T-helper 2 cell treated with Interferon-gamma antibody and Interleukin-4, amounts not matched to agents 5 μg/mL and 100 μg/mL, for 36 hours (primary cell): ENCODE results near the gene TM9SF3.

Source experiments
- DNase-seq: peaks from one replicate; pipeline ENCODE4 v3.0.0; 2021; ENCODE audit warnings: low spot score
- H3K27ac Mint-ChIP-seq: one replicate; pipeline ENCODE4 v1.8.0; 2021; ENCODE audit warnings: mild to moderate bottlenecking, mixed read lengths
- H3K27me3 Mint-ChIP-seq: one replicate; pipeline ENCODE4 v1.8.0; 2021; ENCODE audit warnings: low read depth, mixed read lengths
- H3K36me3 Mint-ChIP-seq: one replicate; pipeline ENCODE4 v1.8.0; 2021; ENCODE audit warnings: low read depth, mixed read lengths
- H3K4me1 Mint-ChIP-seq: one replicate; pipeline ENCODE4 v1.8.0; 2021; ENCODE audit warnings: low read depth, mixed read lengths
- H3K4me3 Mint-ChIP-seq: one replicate; pipeline ENCODE4 v1.8.0; 2022; ENCODE audit warnings: mild to moderate bottlenecking, moderate library complexity, mixed read lengths
- H3K9me3 Mint-ChIP-seq: one replicate; pipeline ENCODE4 v1.8.0; 2021; ENCODE audit warnings: mixed read lengths

Gene TM9SF3

GRCh38 chr10:96502561-96503282 lies 84.1 kb downstream of the TM9SF3 start:
- no peaks in the 10 kb centered on the region for H3K36me3 Mint-ChIP-seq
- peak overlapping the region; percentile 4 for H3K27ac Mint-ChIP-seq
- H3K4me1 Mint-ChIP-seq, result no peaks in the 10 kb centered on the region
- H3K9me3 Mint-ChIP-seq, result no peaks in the 10 kb centered on the region
- peaks cover 15% of the 10 kb centered on the region for H3K27me3 Mint-ChIP-seq
- no peak overlapping the region for H3K4me3 Mint-ChIP-seq
- no peak for DNase-seq

- Mint-ChIP-seq H3K27me3 (peaks cover 16% of the 10 kb centered on the region), H3K36me3 (no peaks in the 10 kb centered on the region), H3K9me3 (no peaks in the 10 kb centered on the region), H3K4me3 (no peak overlapping the region), H3K27ac (no peak overlapping the region), H3K4me1 (no peaks in the 10 kb centered on the region)
- no peak for DNase-seq
These were observed 84.8 kb downstream of the TM9SF3 start for GRCh38 chr10:96501985-96502384.

- no peaks in the 10 kb centered on the region for H3K36me3 Mint-ChIP-seq
- no peaks in the 10 kb centered on the region for H3K9me3 Mint-ChIP-seq
- no peaks in the 10 kb centered on the region for H3K4me1 Mint-ChIP-seq
- H3K4me3 Mint-ChIP-seq, result no peak overlapping the region
- peaks cover 15% of the 10 kb centered on the region for H3K27me3 Mint-ChIP-seq
- no peak overlapping the region for H3K27ac Mint-ChIP-seq
- no peak for DNase-seq
These were observed 86.3 kb downstream of the TM9SF3 start for GRCh38 chr10:96500519-96500918.

- peaks cover 17% of the 10 kb centered on the region for H3K27me3 Mint-ChIP-seq
- H3K36me3 Mint-ChIP-seq, result no peaks in the 10 kb centered on the region
- no peaks in the 10 kb centered on the region for H3K4me1 Mint-ChIP-seq
- H3K4me3 Mint-ChIP-seq, result no peak overlapping the region
- DNase-seq, result no peak
- H3K9me3 Mint-ChIP-seq, result no peaks in the 10 kb centered on the region
- no peak overlapping the region for H3K27ac Mint-ChIP-seq
These were observed 86.8 kb downstream of the TM9SF3 start for GRCh38 chr10:96500050-96500449.

- Mint-ChIP-seq H3K36me3 (no peaks in the 10 kb centered on the region), H3K27me3 (peaks cover 16% of the 10 kb centered on the region), H3K4me3 (no peak overlapping the region), H3K9me3 (no peaks in the 10 kb centered on the region), H3K27ac (no peak overlapping the region), H3K4me1 (no peaks in the 10 kb centered on the region)
- DNase-seq, result no peak
These were observed 89.4 kb downstream of the TM9SF3 start for GRCh38 chr10:96497391-96497790.

- Mint-ChIP-seq H3K27me3 (peaks cover 13% of the 10 kb centered on the region), H3K4me1 (no peaks in the 10 kb centered on the region), H3K9me3 (no peaks in the 10 kb centered on the region), H3K36me3 (no peaks in the 10 kb centered on the region), H3K27ac (no peak overlapping the region), H3K4me3 (no peak overlapping the region)
- DNase-seq, result no peak
These were observed 90.4 kb downstream of the TM9SF3 start for GRCh38 chr10:96496281-96496925.

DNA sequence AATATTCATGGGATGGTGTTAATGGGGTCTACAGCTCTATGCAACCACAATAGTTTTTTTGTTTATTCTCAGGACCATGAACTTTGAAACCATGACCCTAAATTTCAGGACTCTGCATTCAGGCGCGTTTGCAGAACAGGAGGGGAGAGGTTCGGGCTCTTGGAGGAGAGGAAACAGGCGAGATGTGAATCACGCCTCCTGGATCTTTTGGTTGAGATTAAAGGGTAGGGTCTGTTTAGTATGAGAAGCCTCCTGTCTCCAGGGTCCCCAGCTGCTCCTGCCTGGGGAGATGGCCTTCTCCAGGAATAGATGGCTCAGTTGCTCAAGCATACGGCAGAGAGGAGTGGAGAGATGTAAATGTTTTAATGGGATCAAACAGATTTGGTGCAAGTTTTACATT lies 91.3 kb downstream of the TM9SF3 start:
- no peak overlapping the region for H3K4me3 Mint-ChIP-seq
- no peak overlapping the region for H3K27ac Mint-ChIP-seq
- H3K27me3 Mint-ChIP-seq, result peaks cover 13% of the 10 kb centered on the region
- H3K4me1 Mint-ChIP-seq, result no peaks in the 10 kb centered on the region
- no peaks in the 10 kb centered on the region for H3K36me3 Mint-ChIP-seq
- no peak for DNase-seq
- H3K9me3 Mint-ChIP-seq, result no peaks in the 10 kb centered on the region

DNA sequence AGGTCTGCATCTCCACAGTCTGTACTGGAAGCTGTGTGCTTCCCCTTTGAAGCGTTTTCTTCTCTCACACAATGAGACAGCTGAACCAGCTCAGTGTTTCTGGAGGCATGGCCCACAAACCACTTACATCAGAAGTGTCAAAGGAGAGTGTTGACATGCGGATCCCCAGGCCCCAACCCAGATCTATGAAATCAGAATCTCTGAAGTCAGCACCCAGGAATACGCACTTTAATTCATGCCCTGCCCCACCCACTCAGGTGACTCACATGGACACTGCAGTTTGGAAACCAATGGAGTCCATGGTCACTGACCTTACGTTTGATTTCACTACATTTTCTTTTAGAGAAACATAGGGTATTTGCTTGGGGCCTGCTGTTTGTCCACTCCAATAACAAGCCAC lies 92.1 kb downstream of the TM9SF3 start:
- no peak for DNase-seq
- no peaks in the 10 kb centered on the region for H3K36me3 Mint-ChIP-seq
- H3K9me3 Mint-ChIP-seq, result no peaks in the 10 kb centered on the region
- H3K27ac Mint-ChIP-seq, result no peak overlapping the region
- no peak overlapping the region for H3K4me3 Mint-ChIP-seq
- no peaks in the 10 kb centered on the region for H3K4me1 Mint-ChIP-seq
- peaks cover 13% of the 10 kb centered on the region for H3K27me3 Mint-ChIP-seq

- H3K9me3 Mint-ChIP-seq, result no peaks in the 10 kb centered on the region
These were observed 92.8 kb downstream of the TM9SF3 start for GRCh38 chr10:96493871-96494525.

GRCh38 chr10:96493254-96493653 lies 93.6 kb downstream of the TM9SF3 start:
- Mint-ChIP-seq H3K4me1 (no peaks in the 10 kb centered on the region), H3K27me3 (peaks cover 8% of the 10 kb centered on the region), H3K4me3 (no peak overlapping the region), H3K9me3 (no peaks in the 10 kb centered on the region), H3K27ac (no peak overlapping the region), H3K36me3 (no peaks in the 10 kb centered on the region)
- DNase-seq, result no peak

More at GRCh38 chr10:96493871-96494525, 92.8 kb downstream of the TM9SF3 start:
- H3K27ac Mint-ChIP-seq, result no peak overlapping the region
- H3K36me3 Mint-ChIP-seq, result no peaks in the 10 kb centered on the region
- H3K4me1 Mint-ChIP-seq, result no peaks in the 10 kb centered on the region
- no peak for DNase-seq
- no peak overlapping the region for H3K4me3 Mint-ChIP-seq
- H3K27me3 Mint-ChIP-seq, result peaks cover 9% of the 10 kb centered on the region

DNA sequence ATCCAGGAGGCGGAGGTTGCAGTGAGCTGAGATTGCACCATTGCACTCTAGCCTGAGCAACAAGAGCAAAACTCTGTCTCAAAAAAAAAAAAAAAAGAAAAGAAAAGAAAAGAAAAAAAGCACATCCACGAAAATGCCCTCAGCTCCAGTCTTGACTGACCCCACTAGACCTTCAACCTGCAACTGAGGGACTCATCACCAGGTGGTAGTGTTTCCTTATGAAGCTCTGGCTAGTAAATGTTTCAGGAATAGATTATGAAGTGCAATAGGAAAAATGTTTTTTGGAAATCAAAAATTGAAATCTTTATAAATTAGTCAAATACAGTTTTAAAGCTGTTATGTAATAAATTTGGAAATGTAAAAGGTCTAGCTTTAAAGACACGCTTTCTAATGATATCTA lies 95.5 kb downstream of the TM9SF3 start:
- Mint-ChIP-seq H3K9me3 (no peaks in the 10 kb centered on the region), H3K27me3 (peaks cover 4% of the 10 kb centered on the region), H3K36me3 (no peaks in the 10 kb centered on the region), H3K27ac (no peak overlapping the region), H3K4me1 (no peaks in the 10 kb centered on the region), H3K4me3 (no peak overlapping the region)
- DNase-seq, result no peak

GRCh38 chr10:96488161-96488935 lies 98.5 kb downstream of the TM9SF3 start:
- Mint-ChIP-seq H3K27ac (no peak overlapping the region), H3K4me1 (no peaks in the 10 kb centered on the region), H3K4me3 (no peak overlapping the region), H3K9me3 (no peaks in the 10 kb centered on the region), H3K36me3 (no peaks in the 10 kb centered on the region), H3K27me3 (peaks cover 10% of the 10 kb centered on the region)
- no peak for DNase-seq

GRCh38 chr10:96482815-96483588 lies 103.8 kb downstream of the TM9SF3 start:
- H3K4me3 Mint-ChIP-seq, result no peak overlapping the region
- DNase-seq, result no peak
- no peak overlapping the region for H3K27ac Mint-ChIP-seq
- no peaks in the 10 kb centered on the region for H3K4me1 Mint-ChIP-seq
- H3K9me3 Mint-ChIP-seq, result no peaks in the 10 kb centered on the region
- H3K27me3 Mint-ChIP-seq, result peaks cover 13% of the 10 kb centered on the region
- no peaks in the 10 kb centered on the region for H3K36me3 Mint-ChIP-seq
